HL-60 (cell line): ENCODE results near the gene TMEM100.

Experiments
- POLR2AphosphoS5 ChIP-seq: IDR thresholded peaks from 2 replicates; pipeline ENCODE4 v1.6.1; 2012; ENCODE audit warnings: low read depth
- SPI1 ChIP-seq: IDR thresholded peaks from 2 replicates; pipeline ENCODE4 v1.6.1; 2012; ENCODE audit warnings: low read depth, mild to moderate bottlenecking, borderline replicate concordance
- TF ChIP-seq, protein P1 (sequence below): IDR thresholded peaks from one replicate; pipeline ENCODE4 v1.5.1; 2011; ENCODE audit warnings: low read length, control low read depth, inconsistent platforms; ENCODE audit not compliant: insufficient read depth
- TF ChIP-seq, protein P2 (sequence below): IDR thresholded peaks from 2 replicates; pipeline ENCODE4 v1.6.1; 2012; ENCODE audit warnings: low read depth; ENCODE audit not compliant: insufficient replicate concordance

DNA sequence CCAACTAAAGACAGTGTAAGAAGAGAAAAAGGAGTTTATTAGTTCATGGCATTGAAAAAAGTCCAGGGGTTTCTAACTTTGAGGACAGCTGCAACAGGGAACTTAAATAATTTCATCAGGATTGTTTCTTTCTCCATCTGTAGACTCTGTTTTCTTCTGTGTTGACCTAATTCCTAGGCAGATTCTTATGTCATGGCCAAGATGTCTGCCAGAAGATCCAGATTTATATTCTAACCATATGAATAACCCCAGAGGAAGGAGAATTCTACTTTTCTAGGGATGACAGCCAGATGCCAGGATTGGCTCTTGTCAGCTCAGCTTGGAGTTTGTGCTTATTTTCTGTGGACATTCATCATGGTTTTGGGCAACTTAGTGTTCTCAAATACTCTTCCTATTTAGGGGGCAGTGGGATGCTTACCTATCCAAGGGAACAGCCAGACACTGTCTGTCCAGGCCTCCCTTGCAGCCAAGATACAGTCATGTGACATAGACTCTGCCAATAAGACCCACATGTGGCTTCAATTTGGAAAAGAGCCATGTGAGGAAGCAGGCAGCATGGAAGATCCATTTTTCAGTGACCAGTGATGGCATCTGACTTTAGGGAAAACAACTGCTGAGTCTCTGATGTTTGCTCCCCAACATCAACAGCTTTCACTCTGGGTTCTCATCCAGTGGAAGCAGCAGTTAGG lies 46.4 kb upstream of the TMEM100 start:
- TF ChIP-seq POLR2AphosphoS5 (no peak), SPI1 (no peak)
- TF ChIP-seq, protein P1, sequence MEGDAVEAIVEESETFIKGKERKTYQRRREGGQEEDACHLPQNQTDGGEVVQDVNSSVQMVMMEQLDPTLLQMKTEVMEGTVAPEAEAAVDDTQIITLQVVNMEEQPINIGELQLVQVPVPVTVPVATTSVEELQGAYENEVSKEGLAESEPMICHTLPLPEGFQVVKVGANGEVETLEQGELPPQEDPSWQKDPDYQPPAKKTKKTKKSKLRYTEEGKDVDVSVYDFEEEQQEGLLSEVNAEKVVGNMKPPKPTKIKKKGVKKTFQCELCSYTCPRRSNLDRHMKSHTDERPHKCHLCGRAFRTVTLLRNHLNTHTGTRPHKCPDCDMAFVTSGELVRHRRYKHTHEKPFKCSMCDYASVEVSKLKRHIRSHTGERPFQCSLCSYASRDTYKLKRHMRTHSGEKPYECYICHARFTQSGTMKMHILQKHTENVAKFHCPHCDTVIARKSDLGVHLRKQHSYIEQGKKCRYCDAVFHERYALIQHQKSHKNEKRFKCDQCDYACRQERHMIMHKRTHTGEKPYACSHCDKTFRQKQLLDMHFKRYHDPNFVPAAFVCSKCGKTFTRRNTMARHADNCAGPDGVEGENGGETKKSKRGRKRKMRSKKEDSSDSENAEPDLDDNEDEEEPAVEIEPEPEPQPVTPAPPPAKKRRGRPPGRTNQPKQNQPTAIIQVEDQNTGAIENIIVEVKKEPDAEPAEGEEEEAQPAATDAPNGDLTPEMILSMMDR = no peak
- TF ChIP-seq, protein P2, sequence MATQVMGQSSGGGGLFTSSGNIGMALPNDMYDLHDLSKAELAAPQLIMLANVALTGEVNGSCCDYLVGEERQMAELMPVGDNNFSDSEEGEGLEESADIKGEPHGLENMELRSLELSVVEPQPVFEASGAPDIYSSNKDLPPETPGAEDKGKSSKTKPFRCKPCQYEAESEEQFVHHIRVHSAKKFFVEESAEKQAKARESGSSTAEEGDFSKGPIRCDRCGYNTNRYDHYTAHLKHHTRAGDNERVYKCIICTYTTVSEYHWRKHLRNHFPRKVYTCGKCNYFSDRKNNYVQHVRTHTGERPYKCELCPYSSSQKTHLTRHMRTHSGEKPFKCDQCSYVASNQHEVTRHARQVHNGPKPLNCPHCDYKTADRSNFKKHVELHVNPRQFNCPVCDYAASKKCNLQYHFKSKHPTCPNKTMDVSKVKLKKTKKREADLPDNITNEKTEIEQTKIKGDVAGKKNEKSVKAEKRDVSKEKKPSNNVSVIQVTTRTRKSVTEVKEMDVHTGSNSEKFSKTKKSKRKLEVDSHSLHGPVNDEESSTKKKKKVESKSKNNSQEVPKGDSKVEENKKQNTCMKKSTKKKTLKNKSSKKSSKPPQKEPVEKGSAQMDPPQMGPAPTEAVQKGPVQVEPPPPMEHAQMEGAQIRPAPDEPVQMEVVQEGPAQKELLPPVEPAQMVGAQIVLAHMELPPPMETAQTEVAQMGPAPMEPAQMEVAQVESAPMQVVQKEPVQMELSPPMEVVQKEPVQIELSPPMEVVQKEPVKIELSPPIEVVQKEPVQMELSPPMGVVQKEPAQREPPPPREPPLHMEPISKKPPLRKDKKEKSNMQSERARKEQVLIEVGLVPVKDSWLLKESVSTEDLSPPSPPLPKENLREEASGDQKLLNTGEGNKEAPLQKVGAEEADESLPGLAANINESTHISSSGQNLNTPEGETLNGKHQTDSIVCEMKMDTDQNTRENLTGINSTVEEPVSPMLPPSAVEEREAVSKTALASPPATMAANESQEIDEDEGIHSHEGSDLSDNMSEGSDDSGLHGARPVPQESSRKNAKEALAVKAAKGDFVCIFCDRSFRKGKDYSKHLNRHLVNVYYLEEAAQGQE = no peak
